CD4-positive, CD25-positive, alpha-beta regulatory T cell (primary cell): ENCODE results near the gene BEST3. TPM values are rescaled to one million over a fixed set of nuclear protein-coding genes. Genes with fewer than 3 reads are reported as not detected.

Source experiments
- ATAC-seq, 2 donors: fragments of 150-1000 bp; cut with Tn5 transposase; one replicate each; pipeline ENCODE4 v1.10.0; 2021; ENCODE audit warnings: low read depth in 2 of 2, moderate number of reproducible peaks in 2 of 2, moderate library complexity in 1 of 2
- DNase-seq, 3 donors: peaks; one replicate each; pipeline versions ENCODE4 v3.0.0 to v3.0.0-alpha.2; 2012 to 2022; ENCODE audit warnings: mixed read lengths in 1 of 3
- H3K27ac ChIP-seq: one replicate; pipeline ENCODE4 v1.7.0; 2013; ENCODE audit warnings: mild to moderate bottlenecking, low read length; ENCODE audit not compliant: insufficient read depth, poor library complexity, severe bottlenecking
- H3K27me3 ChIP-seq: one replicate; pipeline ENCODE4 v1.7.0; 2013; ENCODE audit warnings: low read length; ENCODE audit not compliant: control insufficient read depth, insufficient read depth
- H3K36me3 ChIP-seq: one replicate; pipeline ENCODE4 v1.7.0; 2013; ENCODE audit warnings: mild to moderate bottlenecking, low read length, moderate library complexity; ENCODE audit not compliant: control insufficient read depth, insufficient read depth
- H3K4me1 ChIP-seq: 2 replicates; pipeline ENCODE4 v1.7.0; 2013; ENCODE audit warnings: mild to moderate bottlenecking, low read length; ENCODE audit not compliant: insufficient read depth, control insufficient read depth, poor library complexity, severe bottlenecking
- H3K4me3 ChIP-seq: one replicate; pipeline ENCODE4 v1.7.0; 2013; ENCODE audit warnings: low read depth, mild to moderate bottlenecking, low read length, moderate library complexity
- H3K9me3 ChIP-seq, 2 experiments: 1 replicate in 1 of 2; 2 replicates in 1 of 2; pipeline ENCODE4 v1.7.0; 2013; ENCODE audit warnings: low read length in 2 of 2, mild to moderate bottlenecking in 1 of 2, moderate library complexity in 1 of 2; ENCODE audit not compliant: control insufficient read depth in 2 of 2
- H3K27ac Mint-ChIP-seq, 3 donors: one replicate each; pipeline ENCODE4 v1.8.0; 2020 to 2022; ENCODE audit warnings: mild to moderate bottlenecking in 3 of 3, mixed read lengths in 3 of 3, moderate library complexity in 2 of 3
- H3K27me3 Mint-ChIP-seq: one replicate; pipeline ENCODE4 v1.8.0; 2022; ENCODE audit warnings: mild to moderate bottlenecking, mixed read lengths
- H3K36me3 Mint-ChIP-seq: one replicate; pipeline ENCODE4 v1.8.0; 2020; ENCODE audit warnings: mixed read lengths
- H3K4me1 Mint-ChIP-seq, 4 donors: one replicate each; pipeline ENCODE4 v1.8.0; 2020 to 2022; ENCODE audit warnings: mixed read lengths in 4 of 4, mild to moderate bottlenecking in 1 of 4
- H3K4me3 Mint-ChIP-seq, 4 donors: one replicate each; pipeline ENCODE4 v1.8.0; 2020 to 2022; ENCODE audit warnings: mild to moderate bottlenecking in 4 of 4, mixed read lengths in 4 of 4, moderate library complexity in 3 of 4
- H3K9me3 Mint-ChIP-seq, 7 donors: one replicate each; pipeline ENCODE4 v1.8.0; 2020 to 2022; ENCODE audit warnings: mixed read lengths in 7 of 7, mild to moderate bottlenecking in 3 of 7, moderate library complexity in 2 of 7
- polyA plus RNA-seq, 4 donors: library from polyadenylated mRNA; unstranded; fragments of 300-500 nt; fragmentation: Illumina TruSeq; gene quantifications; one replicate each; pipeline ENCODE4 v1.2.3, GENCODE V29; 2021
- total RNA-seq: library from RNA; stranded (reverse); gene quantifications from one replicate; pipeline ENCODE4 v1.2.3, GENCODE V29; 2022

The BEST3 gene
- total and polyA plus RNA-seq, 5 donors from 2014 or later, result not detected

- H3K9me3 ChIP-seq, result no peaks in the 10 kb centered on the region
- Mint-ChIP-seq H3K36me3 (no peaks in the 10 kb centered on the region), H3K4me3 (no peak overlapping the region), H3K9me3 (peaks cover 0 to 2% (median 0%) of the 10 kb centered on the region in 7 donors), H3K4me1 (no peaks in the 10 kb centered on the region), H3K27me3 (peaks cover 16% of the 10 kb centered on the region), H3K27ac (no peak overlapping the region)
- H3K4me3 ChIP-seq, result no peak overlapping the region
- H3K36me3 ChIP-seq, result no peaks in the 10 kb centered on the region
- no peak overlapping the region for H3K27ac ChIP-seq
- ATAC-seq, result no peak
- no peaks in the 10 kb centered on the region for H3K4me1 ChIP-seq
- no peak for DNase-seq
- peaks cover 5% of the 10 kb centered on the region for H3K27me3 ChIP-seq
Measured at GRCh38 chr12:69645031-69645430, 54.1 kb downstream of the BEST3 start.

DNA sequence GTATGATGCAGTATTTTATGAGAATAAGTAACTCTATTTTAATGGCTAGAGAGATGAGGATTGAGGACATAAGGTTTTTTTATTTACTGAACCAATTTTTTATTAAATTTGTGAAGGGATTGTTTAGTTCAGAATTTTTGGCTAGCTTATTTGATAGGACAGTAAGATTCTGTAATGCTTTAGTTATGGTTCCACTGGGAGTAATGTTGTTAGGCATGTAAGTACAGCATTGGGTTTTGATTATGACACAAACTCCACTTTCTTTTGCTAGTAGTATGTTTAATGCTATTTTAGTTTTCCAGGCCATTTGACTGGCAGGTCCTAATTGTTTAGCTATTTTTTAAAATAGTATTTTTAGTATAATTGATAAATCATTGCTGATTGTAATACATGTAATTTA lies 54.6 kb downstream of the BEST3 start:
- peaks cover 2% of the 10 kb centered on the region for H3K27me3 ChIP-seq
- no peaks in the 10 kb centered on the region for H3K36me3 ChIP-seq
- H3K4me1 ChIP-seq, result no peaks in the 10 kb centered on the region
- H3K27ac ChIP-seq, result no peak overlapping the region
- no peaks in the 10 kb centered on the region for H3K9me3 ChIP-seq
- H3K27me3 Mint-ChIP-seq, result peaks cover 16% of the 10 kb centered on the region
- H3K4me3 ChIP-seq, result no peak overlapping the region
- H3K36me3 Mint-ChIP-seq, result no peaks in the 10 kb centered on the region
- H3K4me3 Mint-ChIP-seq, result no peak overlapping the region
- ATAC-seq (no peak), DNase-seq (no peak)
- peaks cover 0 to 2% (median 0%) of the 10 kb centered on the region in 7 donors for H3K9me3 Mint-ChIP-seq
- H3K27ac Mint-ChIP-seq, result no peak overlapping the region
- H3K4me1 Mint-ChIP-seq, result peaks cover 0 to under 1% (median 0%) of the 10 kb centered on the region in 4 donors

DNA sequence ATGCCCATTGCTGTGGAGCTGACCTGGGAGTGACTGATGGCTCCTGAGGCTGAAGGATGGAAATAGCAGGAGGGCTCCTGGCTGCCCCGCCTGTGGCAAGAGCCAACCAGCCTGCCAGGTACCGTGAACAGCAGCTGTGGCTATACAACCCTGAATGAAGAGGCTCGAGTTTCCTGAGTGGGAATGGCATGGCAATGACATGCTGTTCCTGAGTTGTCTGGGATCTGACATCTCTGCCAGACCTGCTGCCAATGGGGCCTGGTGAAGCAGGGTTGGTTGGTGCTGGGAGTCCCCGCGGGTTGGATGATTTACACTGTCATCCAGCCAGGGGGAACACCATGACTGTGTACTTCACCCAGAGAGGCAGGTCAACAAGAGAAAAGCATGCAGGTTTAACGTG lies 56.6 kb downstream of the BEST3 start:
- no peak overlapping the region for H3K27ac Mint-ChIP-seq
- H3K27me3 Mint-ChIP-seq, result peaks cover 9% of the 10 kb centered on the region
- no peaks in the 10 kb centered on the region for H3K9me3 Mint-ChIP-seq
- no peaks in the 10 kb centered on the region for H3K4me1 ChIP-seq
- H3K9me3 ChIP-seq, result no peaks in the 10 kb centered on the region
- H3K36me3 ChIP-seq, result no peaks in the 10 kb centered on the region
- no peak overlapping the region for H3K4me3 Mint-ChIP-seq
- H3K27me3 ChIP-seq, result no peaks in the 10 kb centered on the region
- no peaks in the 10 kb centered on the region for H3K36me3 Mint-ChIP-seq
- ATAC-seq (no peak), DNase-seq (no peak)
- no peak overlapping the region for H3K4me3 ChIP-seq
- no peak overlapping the region for H3K27ac ChIP-seq
- peaks cover 0 to 1% (median 0%) of the 10 kb centered on the region in 4 donors for H3K4me1 Mint-ChIP-seq

GRCh38 chr12:69641546-69641945 lies 57.6 kb downstream of the BEST3 start:
- H3K27me3 ChIP-seq, result no peaks in the 10 kb centered on the region
- no peak overlapping the region for H3K27ac Mint-ChIP-seq
- no peaks in the 10 kb centered on the region for H3K9me3 ChIP-seq
- H3K27ac ChIP-seq, result no peak overlapping the region
- DNase-seq (no peak), ATAC-seq (no peak)
- H3K36me3 Mint-ChIP-seq, result no peaks in the 10 kb centered on the region
- H3K4me3 Mint-ChIP-seq, result no peak overlapping the region
- H3K36me3 ChIP-seq, result no peaks in the 10 kb centered on the region
- H3K4me1 Mint-ChIP-seq, result peaks cover 0 to 1% (median 0%) of the 10 kb centered on the region in 4 donors
- peaks cover 9% of the 10 kb centered on the region for H3K27me3 Mint-ChIP-seq
- H3K9me3 Mint-ChIP-seq, result no peaks in the 10 kb centered on the region
- no peak overlapping the region for H3K4me3 ChIP-seq
- no peaks in the 10 kb centered on the region for H3K4me1 ChIP-seq

DNA sequence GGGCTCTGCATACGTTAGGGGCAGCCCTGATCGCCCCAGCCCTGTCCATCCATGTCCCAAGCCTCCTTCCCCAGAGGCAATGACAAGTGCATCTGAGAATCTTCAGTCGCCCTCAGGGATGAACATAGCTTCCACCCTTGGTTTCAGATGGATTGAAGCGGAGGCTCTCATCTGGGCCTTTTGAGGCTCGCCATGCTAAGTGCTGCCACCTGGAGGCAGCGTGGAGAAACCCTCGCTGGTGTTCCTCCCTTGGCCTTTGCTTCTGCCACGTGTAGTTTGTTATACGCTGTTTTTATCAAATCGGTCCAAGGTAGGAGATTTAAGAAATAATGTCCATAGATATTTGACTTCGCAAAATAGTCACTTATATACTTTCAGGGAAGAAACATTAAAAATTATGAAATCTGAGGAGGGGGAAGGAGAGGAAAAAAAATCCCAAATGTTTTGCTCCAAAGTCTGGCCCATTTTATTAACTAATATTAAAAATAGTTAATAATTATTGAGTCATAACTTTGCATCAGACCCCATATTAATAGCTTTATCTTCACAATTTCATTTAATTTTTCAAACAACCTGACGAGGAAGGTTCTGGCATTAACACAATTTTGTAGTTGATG lies 59.6 kb downstream of the BEST3 start:
- no peak overlapping the region for H3K27ac Mint-ChIP-seq
- Histone ChIP-seq H3K4me1 (no peaks in the 10 kb centered on the region), H3K9me3 (no peaks in the 10 kb centered on the region), H3K27me3 (no peaks in the 10 kb centered on the region), H3K4me3 (no peak overlapping the region), H3K36me3 (no peaks in the 10 kb centered on the region), H3K27ac (no peak overlapping the region)
- ATAC-seq (peak; percentile 58 to 67), DNase-seq (peak; percentile 29 to 70 (median 46))
- H3K9me3 Mint-ChIP-seq, result no peaks in the 10 kb centered on the region
- peaks cover 0 to 1% (median 0%) of the 10 kb centered on the region in 4 donors for H3K4me1 Mint-ChIP-seq
- no peaks in the 10 kb centered on the region for H3K36me3 Mint-ChIP-seq
- H3K27me3 Mint-ChIP-seq, result peaks cover 12% of the 10 kb centered on the region
- H3K4me3 Mint-ChIP-seq, result no peak overlapping the region

DNA sequence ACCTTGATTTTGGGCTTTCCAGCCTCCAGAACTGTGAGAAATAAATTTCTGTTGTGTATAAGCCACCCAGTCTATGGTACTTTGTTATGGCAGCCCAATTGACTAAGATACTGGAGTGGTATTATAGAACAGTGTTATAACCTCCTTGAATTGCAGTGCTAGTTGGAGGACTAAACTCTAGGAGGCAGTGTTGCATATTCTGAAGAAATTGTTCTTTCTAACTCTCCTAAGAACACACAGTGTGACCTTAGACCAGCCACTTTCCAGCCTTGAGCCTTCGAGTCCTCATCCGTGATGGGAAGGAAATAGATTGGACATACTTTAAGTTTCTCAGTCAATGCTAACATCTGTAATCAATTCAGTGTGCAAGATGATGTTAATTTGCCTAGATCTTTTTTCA lies 66.0 kb downstream of the BEST3 start:
- Mint-ChIP-seq H3K27me3 (peaks cover 7% of the 10 kb centered on the region), H3K4me1 (no peaks in the 10 kb centered on the region), H3K4me3 (no peak overlapping the region), H3K36me3 (no peaks in the 10 kb centered on the region), H3K27ac (no peak overlapping the region), H3K9me3 (peaks cover 0 to 1% (median 0%) of the 10 kb centered on the region in 7 donors)
- Histone ChIP-seq H3K4me3 (no peak overlapping the region), H3K36me3 (no peaks in the 10 kb centered on the region), H3K9me3 (no peaks in the 10 kb centered on the region), H3K27me3 (no peaks in the 10 kb centered on the region), H3K4me1 (no peaks in the 10 kb centered on the region), H3K27ac (no peak overlapping the region)
- no peak for ATAC-seq
- DNase-seq, result no peak

DNA sequence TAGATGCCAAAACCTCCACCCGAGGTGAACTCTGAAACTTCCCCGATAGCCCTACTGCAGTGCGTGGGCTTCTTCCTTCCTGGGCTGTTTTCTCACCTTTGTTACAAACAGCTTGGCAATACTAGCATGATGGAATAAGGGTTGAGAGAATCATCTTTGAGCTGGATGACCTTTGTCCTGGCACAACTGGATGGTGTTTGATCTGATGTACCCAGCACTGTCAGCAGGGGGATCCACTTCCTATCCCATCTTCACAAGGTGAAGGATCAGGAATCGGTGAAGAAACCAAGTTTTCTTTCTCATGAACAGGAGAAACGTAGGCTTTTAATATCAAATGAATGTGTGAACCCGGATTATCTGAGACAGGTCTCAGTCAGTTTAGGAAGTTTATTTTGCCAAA lies 68.9 kb downstream of the BEST3 start:
- Histone ChIP-seq H3K4me3 (no peak overlapping the region), H3K9me3 (no peaks in the 10 kb centered on the region), H3K36me3 (no peaks in the 10 kb centered on the region), H3K4me1 (no peaks in the 10 kb centered on the region), H3K27me3 (no peaks in the 10 kb centered on the region), H3K27ac (no peak overlapping the region)
- peaks cover 0 to 1% (median 0%) of the 10 kb centered on the region in 7 donors for H3K9me3 Mint-ChIP-seq
- no peaks in the 10 kb centered on the region for H3K36me3 Mint-ChIP-seq
- no peaks in the 10 kb centered on the region for H3K4me1 Mint-ChIP-seq
- H3K4me3 Mint-ChIP-seq, result no peak overlapping the region
- ATAC-seq (no peak), DNase-seq (no peak)
- peaks cover 8% of the 10 kb centered on the region for H3K27me3 Mint-ChIP-seq
- peak overlapping the region in 1 of 3 donors; percentile 38 for H3K27ac Mint-ChIP-seq

- no peak overlapping the region for H3K27ac Mint-ChIP-seq
- H3K4me1 ChIP-seq, result no peaks in the 10 kb centered on the region
- H3K9me3 ChIP-seq, result no peaks in the 10 kb centered on the region
- H3K36me3 Mint-ChIP-seq, result no peaks in the 10 kb centered on the region
- DNase-seq, result no peak
- no peaks in the 10 kb centered on the region for H3K4me1 Mint-ChIP-seq
- no peaks in the 10 kb centered on the region for H3K9me3 Mint-ChIP-seq
- no peaks in the 10 kb centered on the region for H3K27me3 ChIP-seq
- H3K27ac ChIP-seq, result no peak overlapping the region
- H3K4me3 Mint-ChIP-seq, result no peak overlapping the region
- H3K4me3 ChIP-seq, result no peak overlapping the region
- H3K27me3 Mint-ChIP-seq, result peaks cover 14% of the 10 kb centered on the region
- no peak for ATAC-seq
- no peaks in the 10 kb centered on the region for H3K36me3 ChIP-seq
Measured at GRCh38 chr12:69627501-69627900, 71.6 kb downstream of the BEST3 start.
